Nephron progenitor cell (in vitro differentiated cells): Measurements from ENCODE around the gene FAM83C.
A peak's percentile ranks its signal among the peaks of the same experiment; 100 is the strongest.

Experiments
- DNase-seq: peaks from one replicate; pipeline ENCODE4 v3.0.0; 2021
- H3K27ac Mint-ChIP-seq: 2 replicates; pipeline ENCODE4 v1.8.0; 2021; ENCODE audit warnings: mild to moderate bottlenecking, moderate library complexity, mixed read lengths
- H3K27me3 Mint-ChIP-seq: 2 replicates; pipeline ENCODE4 v1.8.0; 2021; ENCODE audit warnings: mild to moderate bottlenecking, low read depth, mixed read lengths; ENCODE audit not compliant: poor library complexity
- H3K36me3 Mint-ChIP-seq: 2 replicates; pipeline ENCODE4 v1.8.0; 2021; ENCODE audit warnings: low read depth, mixed read lengths
- H3K4me1 Mint-ChIP-seq: 2 replicates; pipeline ENCODE4 v1.8.0; 2021; ENCODE audit warnings: mixed read lengths
- H3K4me3 Mint-ChIP-seq: 2 replicates; pipeline ENCODE4 v1.8.0; 2021; ENCODE audit warnings: mild to moderate bottlenecking, moderate library complexity, mixed read lengths
- H3K9me3 Mint-ChIP-seq: 2 replicates; pipeline ENCODE4 v1.8.0; 2021; ENCODE audit warnings: mild to moderate bottlenecking, moderate library complexity, mixed read lengths
- TF ChIP-seq, protein P1 (sequence below): fragments of 200-600 bp; sonication (generic); IDR thresholded peaks from 2 replicates; pipeline ENCODE4 v1.5.0; 2021; ENCODE audit warnings: antibody characterized with exemption

FAM83C gene

GRCh38 chr20:35328095-35328685 lies 36.0 kb upstream of the FAM83C start:
- TF ChIP-seq, protein P1, sequence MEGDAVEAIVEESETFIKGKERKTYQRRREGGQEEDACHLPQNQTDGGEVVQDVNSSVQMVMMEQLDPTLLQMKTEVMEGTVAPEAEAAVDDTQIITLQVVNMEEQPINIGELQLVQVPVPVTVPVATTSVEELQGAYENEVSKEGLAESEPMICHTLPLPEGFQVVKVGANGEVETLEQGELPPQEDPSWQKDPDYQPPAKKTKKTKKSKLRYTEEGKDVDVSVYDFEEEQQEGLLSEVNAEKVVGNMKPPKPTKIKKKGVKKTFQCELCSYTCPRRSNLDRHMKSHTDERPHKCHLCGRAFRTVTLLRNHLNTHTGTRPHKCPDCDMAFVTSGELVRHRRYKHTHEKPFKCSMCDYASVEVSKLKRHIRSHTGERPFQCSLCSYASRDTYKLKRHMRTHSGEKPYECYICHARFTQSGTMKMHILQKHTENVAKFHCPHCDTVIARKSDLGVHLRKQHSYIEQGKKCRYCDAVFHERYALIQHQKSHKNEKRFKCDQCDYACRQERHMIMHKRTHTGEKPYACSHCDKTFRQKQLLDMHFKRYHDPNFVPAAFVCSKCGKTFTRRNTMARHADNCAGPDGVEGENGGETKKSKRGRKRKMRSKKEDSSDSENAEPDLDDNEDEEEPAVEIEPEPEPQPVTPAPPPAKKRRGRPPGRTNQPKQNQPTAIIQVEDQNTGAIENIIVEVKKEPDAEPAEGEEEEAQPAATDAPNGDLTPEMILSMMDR: no peak
- Mint-ChIP-seq H3K27me3 (no peaks in the 10 kb centered on the region), H3K4me1 (peaks cover 68% of the 10 kb centered on the region), H3K4me3 (no peak overlapping the region), H3K36me3 (peaks cover 9% of the 10 kb centered on the region), H3K27ac (no peak overlapping the region), H3K9me3 (no peaks in the 10 kb centered on the region)
- no peak for DNase-seq

GRCh38 chr20:35327074-35327976 lies 35.1 kb upstream of the FAM83C start:
- DNase-seq: no peak
- Mint-ChIP-seq H3K36me3 (peaks cover 12% of the 10 kb centered on the region), H3K4me1 (peaks cover 62% of the 10 kb centered on the region), H3K27me3 (no peaks in the 10 kb centered on the region), H3K9me3 (no peaks in the 10 kb centered on the region), H3K4me3 (no peak overlapping the region), H3K27ac (peak overlapping the region; percentile 29)
- TF ChIP-seq, protein P1: no peak

DNA sequence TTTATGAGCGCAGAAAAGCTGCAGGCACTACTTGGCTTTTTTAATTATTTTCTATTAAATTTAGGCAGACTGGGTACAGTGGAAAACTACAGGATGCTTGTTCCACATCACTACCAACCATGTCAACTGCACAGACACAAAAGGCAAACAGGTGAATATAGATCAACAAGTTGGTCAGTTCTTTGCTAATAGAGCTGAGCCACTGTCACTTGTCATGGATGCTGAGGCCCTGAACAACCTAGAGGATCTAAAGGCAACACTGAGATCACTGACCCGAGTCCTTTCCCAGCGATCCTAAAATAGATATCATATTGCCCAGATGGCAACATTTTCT lies 34.5 kb upstream of the FAM83C start:
- Mint-ChIP-seq H3K36me3 (peaks cover 12% of the 10 kb centered on the region), H3K9me3 (no peaks in the 10 kb centered on the region), H3K4me3 (no peak overlapping the region), H3K27me3 (no peaks in the 10 kb centered on the region), H3K4me1 (peaks cover 60% of the 10 kb centered on the region), H3K27ac (peak overlapping the region; percentile 79)
- TF ChIP-seq, protein P1: no peak
- no peak for DNase-seq

- DNase-seq: no peak
- Mint-ChIP-seq H3K9me3 (no peaks in the 10 kb centered on the region), H3K4me1 (peaks cover 54% of the 10 kb centered on the region), H3K27ac (peak overlapping the region; percentile 79), H3K4me3 (peak overlapping the region; percentile 56), H3K27me3 (no peaks in the 10 kb centered on the region), H3K36me3 (peaks cover 12% of the 10 kb centered on the region)
- TF ChIP-seq, protein P1: no peak
Measured at GRCh38 chr20:35326021-35326739, 34.0 kb upstream of the FAM83C start.

- Mint-ChIP-seq H3K9me3 (no peaks in the 10 kb centered on the region), H3K36me3 (peaks cover 12% of the 10 kb centered on the region), H3K4me1 (peaks cover 54% of the 10 kb centered on the region), H3K27ac (peak overlapping the region; percentile 79), H3K27me3 (no peaks in the 10 kb centered on the region), H3K4me3 (peak overlapping the region; percentile 56)
- TF ChIP-seq, protein P1: no peak
- DNase-seq: no peak
Measured at GRCh38 chr20:35325401-35325800, 33.2 kb upstream of the FAM83C start.
